CD4-positive, alpha-beta T cell treated with Interleukin-1 beta for 1 hour (primary cell): Measurements from ENCODE around the gene KLHL33.
"Not testable (repeated sequence)": the region's sequence is repeated elsewhere in the genome, so short reads cannot be mapped to it uniquely, and the experiment has no call there.

Experiments used
- DNase-seq, 2 donors: peaks; one replicate each; pipeline ENCODE4 v3.0.0-alpha.2; 2020 to 2022

The KLHL33 gene

GRCh38 chr14:20452831-20453230, 16.9 kb upstream of the KLHL33 start:
- DNase-seq, result not testable (repeated sequence)

DNA sequence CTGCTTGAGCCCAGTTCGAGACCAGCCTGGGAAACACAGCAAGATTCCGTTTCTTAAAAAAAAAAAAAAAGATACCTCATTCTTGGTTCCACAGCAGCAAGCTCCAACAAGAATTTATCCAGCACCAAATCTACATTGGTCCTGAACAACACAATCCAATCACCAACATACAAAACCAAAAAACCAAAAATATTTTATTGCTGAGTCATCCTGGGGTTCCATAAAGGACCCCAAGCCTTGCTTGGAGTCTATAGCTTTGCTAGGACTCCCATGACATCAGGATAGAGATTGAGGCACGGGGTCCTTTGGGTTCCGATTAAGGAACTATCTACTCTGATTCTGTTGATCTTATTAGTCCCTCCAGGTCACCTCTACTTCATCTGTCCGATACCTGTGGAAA, 10.9 kb upstream of the KLHL33 start:
- DNase-seq, result no peak

GRCh38 chr14:20443650-20444049, 7.7 kb upstream of the KLHL33 start:
- DNase-seq, result not testable (repeated sequence)

DNA sequence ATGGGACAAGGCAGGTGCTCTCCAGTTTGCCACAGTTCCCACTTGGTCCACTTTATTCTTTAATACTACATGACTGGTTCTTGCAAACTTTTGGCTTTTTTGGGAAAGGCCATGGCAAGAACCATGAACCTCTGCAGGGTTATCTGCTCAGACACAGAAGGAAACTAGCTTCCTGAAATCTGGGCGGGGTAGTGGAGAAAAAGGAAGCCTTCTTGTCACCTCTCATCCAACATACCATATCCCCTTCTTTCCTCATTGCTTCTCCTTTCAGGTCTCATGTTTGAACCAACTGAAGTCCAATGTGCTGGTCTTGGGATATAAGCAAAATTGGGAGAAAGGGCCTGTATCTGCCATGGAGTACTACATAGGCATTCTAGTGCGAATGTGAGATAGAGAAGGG, 5.5 kb upstream of the KLHL33 start:
- DNase-seq, result no peak

- DNase-seq, result peak; percentile 13 to 37
These were observed 4.9 kb upstream of the KLHL33 start for GRCh38 chr14:20440882-20441281.

DNA sequence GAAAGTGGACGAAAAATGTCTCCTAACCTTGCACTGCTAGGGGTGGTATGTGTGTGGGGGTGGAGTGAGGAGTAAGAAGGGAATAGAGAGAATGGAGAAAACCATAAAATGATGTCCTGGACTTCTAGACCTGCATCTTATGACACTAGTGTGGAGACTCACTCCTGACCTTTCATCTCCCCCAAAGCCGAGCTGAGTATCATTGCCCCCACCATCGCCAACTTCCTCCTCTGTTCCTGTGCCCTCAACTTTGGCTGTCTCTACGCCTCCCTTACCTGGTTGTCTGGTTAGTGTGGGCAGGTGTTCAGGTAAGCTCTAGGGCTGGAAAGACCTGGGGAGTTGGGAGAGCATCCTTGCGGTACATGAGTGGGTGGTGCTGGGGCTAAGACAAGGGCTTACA, 4.5 kb upstream of the KLHL33 start:
- DNase-seq, result no peak

DNA sequence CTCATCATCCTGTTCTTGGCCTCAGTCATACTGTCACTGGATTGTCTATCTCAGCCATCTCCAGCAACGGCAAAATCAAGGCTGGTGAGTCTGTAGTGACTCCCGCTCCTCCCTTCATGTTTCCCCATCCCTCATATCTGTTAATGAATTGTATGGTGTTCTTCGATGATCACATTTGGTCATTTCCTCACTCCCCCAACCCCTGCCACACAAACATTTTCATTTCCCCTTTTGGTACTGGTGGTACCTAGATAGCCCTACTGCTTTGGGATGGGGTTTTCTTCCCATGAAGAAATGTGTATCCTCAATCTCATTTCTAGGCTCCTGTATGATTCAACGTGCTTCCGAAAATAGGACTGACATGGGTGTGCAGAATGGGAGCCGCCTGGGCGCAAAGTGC, 2.7 kb upstream of the KLHL33 start:
- no peak for DNase-seq

DNA sequence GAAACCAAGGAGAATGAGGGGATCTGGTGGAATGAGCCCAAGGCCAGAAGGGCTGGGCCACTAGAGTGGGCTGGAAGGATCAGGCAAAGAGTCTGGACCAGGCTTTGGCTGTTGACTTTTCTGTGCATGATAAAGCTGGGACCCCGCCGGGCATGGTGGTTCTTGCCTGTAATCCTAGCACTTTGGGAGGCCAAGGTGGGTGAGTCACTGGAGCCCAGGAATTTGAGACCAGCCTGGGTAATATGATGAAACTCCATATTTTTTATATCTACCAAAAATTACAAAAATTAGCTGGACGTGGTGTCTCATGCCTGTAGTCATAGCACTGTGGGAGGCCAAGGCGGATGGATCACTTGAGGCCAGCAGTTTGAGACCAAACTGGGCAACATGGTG, 393 bp upstream of the KLHL33 start:
- no peak for DNase-seq

GRCh38 chr14:20434701-20435581, 1.0 kb downstream of the KLHL33 start:
- DNase-seq, result no peak

DNA sequence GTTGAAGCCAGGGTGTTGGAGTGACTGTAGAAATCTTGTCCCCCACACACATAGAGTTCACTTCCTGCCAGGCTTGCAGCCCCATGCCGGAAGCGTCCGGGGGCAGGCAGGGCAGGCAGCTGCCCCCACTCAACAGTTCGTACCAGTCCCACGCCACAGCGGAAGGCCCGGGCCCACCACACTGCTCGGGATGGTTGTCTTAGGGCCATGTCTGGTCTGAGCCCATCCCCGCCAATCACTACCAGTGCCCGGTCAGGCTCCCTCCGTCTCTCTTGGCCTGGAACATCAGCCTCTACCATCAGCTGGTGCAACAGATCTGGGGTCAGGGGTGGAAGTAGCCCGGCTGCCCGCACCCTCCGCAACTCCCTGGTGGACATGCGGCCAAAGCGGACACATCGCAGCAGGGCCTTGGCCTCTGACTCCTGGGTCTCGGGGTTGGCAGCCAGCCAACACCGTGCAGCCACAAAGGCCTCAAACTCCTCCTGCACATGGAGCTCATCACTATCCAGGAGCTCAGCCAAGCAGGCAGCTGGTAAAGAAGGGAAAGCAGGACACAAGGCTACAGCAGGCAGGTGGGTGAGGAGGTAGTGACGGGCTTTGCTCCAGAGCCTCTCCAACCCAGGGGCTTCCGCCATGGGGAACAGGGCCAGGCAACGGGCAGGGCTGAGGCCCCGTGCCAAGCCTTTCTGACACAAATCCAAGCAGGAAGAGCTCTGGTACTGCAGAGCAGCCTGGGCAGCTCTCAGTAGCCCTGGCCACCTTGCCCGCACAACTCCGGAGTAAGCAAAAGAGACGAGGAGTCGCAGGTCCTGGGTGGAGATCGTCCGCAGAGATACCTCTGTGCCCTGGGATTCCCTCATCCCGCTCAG, 5.9 kb downstream of the KLHL33 start:
- no peak for DNase-seq

GRCh38 chr14:20428802-20429201, 7.2 kb downstream of the KLHL33 start:
- DNase-seq, result no peak

GRCh38 chr14:20428010-20428365, 8.0 kb downstream of the KLHL33 start:
- DNase-seq, result no peak

DNA sequence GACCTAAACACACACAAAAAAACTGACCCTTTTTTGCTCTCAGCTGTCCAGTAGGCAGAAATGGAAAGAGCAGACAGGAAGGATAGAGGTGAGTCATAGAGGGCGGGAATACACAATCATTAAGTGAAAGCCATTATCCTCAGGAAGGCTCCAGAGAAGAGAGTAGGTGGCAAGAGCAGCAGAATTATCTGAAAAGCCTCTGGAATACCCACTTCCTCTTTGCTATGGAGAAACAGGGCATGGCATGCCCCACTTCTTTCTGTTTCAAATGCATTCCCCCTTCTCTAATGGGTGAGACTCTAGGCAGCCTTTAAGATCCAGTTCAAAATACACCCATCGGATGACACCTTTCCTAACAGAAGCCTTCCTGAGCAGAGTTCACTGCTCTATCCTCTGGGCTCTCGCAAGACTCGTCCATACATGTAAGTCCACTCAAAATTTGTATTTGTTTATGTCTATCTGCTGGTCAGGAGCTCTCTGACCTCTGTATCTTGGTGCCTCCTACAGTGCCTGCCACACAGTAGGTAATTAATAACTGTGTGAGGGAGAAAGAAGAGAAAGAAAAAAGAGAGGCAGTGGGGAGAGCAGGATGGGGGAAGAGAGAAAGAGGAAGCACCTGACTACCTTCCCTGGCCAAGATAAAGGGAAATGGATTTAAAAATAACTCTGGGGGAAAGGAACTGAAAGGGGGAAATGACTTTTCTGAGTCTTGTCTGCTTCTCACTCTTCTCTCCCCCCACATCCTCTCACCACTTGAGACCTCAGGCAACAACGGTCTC, 8.5 kb downstream of the KLHL33 start:
- no peak for DNase-seq

DNA sequence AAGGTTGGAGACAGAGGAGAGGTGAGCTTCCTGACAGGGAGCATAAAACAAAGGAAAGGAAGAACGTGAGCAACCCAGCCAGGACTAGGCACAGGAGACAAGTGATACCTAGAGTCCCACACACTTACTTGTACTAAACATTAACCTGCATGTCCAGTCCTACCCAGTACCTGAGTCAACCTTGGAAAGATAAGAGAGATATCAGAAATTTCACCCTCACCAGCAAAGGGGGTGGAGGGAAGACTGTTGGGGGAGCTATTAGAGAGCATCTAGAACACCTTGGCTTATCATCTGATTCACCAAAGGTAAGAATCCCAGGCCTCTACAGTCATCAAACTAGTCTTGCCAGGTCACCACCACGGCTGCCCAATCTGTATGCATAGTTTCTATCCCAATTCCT, 11.1 kb downstream of the KLHL33 start:
- DNase-seq, result no peak

GRCh38 chr14:20422886-20423285, 13.1 kb downstream of the KLHL33 start:
- no peak for DNase-seq

- no peak for DNase-seq
These were observed 14.7 kb downstream of the KLHL33 start for GRCh38 chr14:20421267-20421666.

DNA sequence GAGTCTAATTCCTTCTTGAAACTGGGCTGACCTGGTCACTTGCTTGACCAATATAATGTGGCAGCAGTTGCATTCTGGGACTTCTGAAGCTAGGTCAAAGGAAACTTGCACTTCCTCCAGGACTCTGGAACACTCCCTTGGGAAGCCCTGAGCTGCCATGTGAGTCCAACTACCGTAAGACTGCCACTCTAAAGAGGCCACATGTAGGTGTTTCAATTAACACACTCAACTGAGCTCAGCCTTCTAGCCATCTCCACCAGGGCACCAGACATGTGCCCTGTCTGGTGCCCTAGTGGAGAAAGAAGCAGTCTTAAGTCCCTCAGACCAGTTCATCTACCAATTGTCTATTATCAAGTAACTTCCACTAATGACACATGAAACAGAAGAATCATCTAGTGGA, 16.5 kb downstream of the KLHL33 start:
- no peak for DNase-seq

GRCh38 chr14:20418501-20418909, 17.5 kb downstream of the KLHL33 start:
- no peak for DNase-seq

GRCh38 chr14:20417250-20418186, 18.4 kb downstream of the KLHL33 start:
- no peak for DNase-seq

DNA sequence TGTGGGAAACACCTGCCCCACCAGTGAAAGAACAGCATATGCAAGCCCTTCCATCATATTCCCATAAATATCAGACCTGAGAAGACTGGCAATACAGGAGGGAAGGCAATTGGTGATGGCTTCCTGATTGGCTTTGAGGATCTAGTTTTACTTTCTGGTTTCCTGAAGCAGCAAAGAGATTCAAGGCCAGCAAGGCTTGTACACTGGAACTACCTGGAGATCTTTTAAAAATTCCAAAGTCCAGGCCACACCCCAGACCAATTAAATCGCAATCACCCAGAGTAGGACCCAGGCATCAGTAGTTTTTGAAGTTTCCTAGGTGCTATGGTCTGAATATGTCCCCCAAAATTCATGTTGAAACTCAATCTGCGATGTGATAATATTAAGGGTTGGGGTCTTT, 19.7 kb downstream of the KLHL33 start:
- DNase-seq, result no peak

- peak; percentile 46 to 71 for DNase-seq
These were observed 20.2 kb downstream of the KLHL33 start for GRCh38 chr14:20415782-20416206.

DNA sequence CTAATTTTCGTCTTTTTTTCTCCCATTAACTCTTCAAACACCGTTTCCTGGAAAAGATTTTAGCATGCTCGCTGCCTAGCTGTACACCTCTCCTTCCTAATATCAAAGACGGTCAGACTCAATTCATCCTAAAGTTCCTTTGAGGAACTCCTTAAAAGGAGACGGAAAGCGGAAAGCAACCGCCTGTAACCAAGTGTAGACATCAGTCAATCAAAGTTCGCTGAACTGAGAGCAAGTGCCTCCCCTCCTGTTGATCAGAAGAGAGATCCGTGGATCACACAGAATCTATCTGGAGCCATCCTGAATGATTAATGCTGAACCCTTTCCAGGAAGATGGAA, 22.3 kb downstream of the KLHL33 start:
- DNase-seq, result peak in 1 of 2 donors; percentile 39
